MM.1S (cell line): Measurements from ENCODE around the gene FBXW2.

Source experiments
- DNase-seq: peaks from one replicate; pipeline ENCODE4 v3.0.0-alpha.2; 2015
- H2AFZ ChIP-seq: fragments of 300-600 bp; sonication (generic); 2 replicates; pipeline ENCODE4 v1.6.0; 2016; ENCODE audit warnings: antibody characterized with exemption, low read length
- H3F3A ChIP-seq: fragments of 300-600 bp; sonication (generic); 2 replicates; pipeline ENCODE4 v1.6.1; 2016; ENCODE audit warnings: mild to moderate bottlenecking, antibody characterized with exemption, low read length, moderate library complexity, mixed read lengths; ENCODE audit not compliant: insufficient read depth
- H3K27ac ChIP-seq: fragments of 300-600 bp; sonication (generic); 2 replicates; pipeline ENCODE4 v1.5.1; 2016; ENCODE audit warnings: mild to moderate bottlenecking, low read length
- H3K27me3 ChIP-seq: fragments of 300-600 bp; sonication (generic); replicated peaks from 2 replicates; pipeline ENCODE4 v1.6.0; 2016; ENCODE audit warnings: low read length; ENCODE audit not compliant: insufficient read depth
- H3K36me3 ChIP-seq: fragments of 300-600 bp; sonication (generic); replicated peaks from 2 replicates; pipeline ENCODE4 v1.6.1; 2016; ENCODE audit warnings: mild to moderate bottlenecking, low read length, mixed read lengths; ENCODE audit not compliant: insufficient read depth
- H3K4me1 ChIP-seq: fragments of 300-600 bp; sonication (generic); 2 replicates; pipeline ENCODE4 v1.6.1; 2016; ENCODE audit warnings: low read length, mixed read lengths
- H3K4me2 ChIP-seq: fragments of 300-600 bp; sonication (generic); 2 replicates; pipeline ENCODE4 v1.6.0; 2016; ENCODE audit warnings: low read depth, low read length
- H3K4me3 ChIP-seq: fragments of 300-600 bp; sonication (generic); 2 replicates; pipeline ENCODE4 v1.5.1; 2016; ENCODE audit warnings: low read length, mixed read lengths
- H3K79me2 ChIP-seq: fragments of 300-600 bp; sonication (generic); 2 replicates; pipeline ENCODE4 v1.6.1; 2016; ENCODE audit warnings: mixed run types, low read length, mixed read lengths
- H3K9ac ChIP-seq: fragments of 300-600 bp; sonication (generic); 2 replicates; pipeline ENCODE4 v1.6.1; 2016; ENCODE audit warnings: low read length, mixed read lengths
- H3K9me2 ChIP-seq: fragments of 300-600 bp; sonication (generic); replicated peaks from 2 replicates; pipeline ENCODE4 v1.6.1; 2016; ENCODE audit warnings: mild to moderate bottlenecking, low read length, mixed read lengths; ENCODE audit not compliant: insufficient read depth
- H3K9me3 ChIP-seq: fragments of 300-600 bp; sonication (generic); replicated peaks from 2 replicates; pipeline ENCODE4 v1.6.1; 2016; ENCODE audit warnings: mild to moderate bottlenecking, low read length, mixed read lengths; ENCODE audit not compliant: insufficient read depth
- H4K20me1 ChIP-seq: fragments of 300-600 bp; sonication (generic); 2 replicates; pipeline ENCODE4 v1.6.1; 2016; ENCODE audit warnings: mild to moderate bottlenecking, low read length, moderate library complexity, mixed read lengths; ENCODE audit not compliant: insufficient read depth
- CTCF ChIP-seq: fragments of 300-600 bp; sonication (generic); IDR thresholded peaks from 2 replicates; pipeline ENCODE4 v1.5.1; 2016; ENCODE audit warnings: antibody characterized with exemption, low read length, mixed read lengths
- EZH2 ChIP-seq: fragments of 300-600 bp; sonication (generic); optimal IDR thresholded peaks from 2 replicates; pipeline ENCODE3; 2017; ENCODE audit warnings: low read depth, mild to moderate bottlenecking, antibody characterized with exemption, low read length, mixed read lengths
- EZH2phosphoT487 ChIP-seq: fragments of 300-600 bp; sonication (generic); IDR thresholded peaks from 2 replicates; pipeline ENCODE4 v1.6.1; 2018; ENCODE audit warnings: antibody characterized with exemption, low read length

Gene FBXW2

GRCh38 chr9:120791161-120791560 is 2.1 kb downstream of the FBXW2 start:
- H3K4me3 ChIP-seq = no peak overlapping the region
- H3K79me2 ChIP-seq = peaks cover 75% of the 10 kb centered on the region
- H3F3A ChIP-seq = peaks cover 14% of the 10 kb centered on the region
- H3K36me3 ChIP-seq = no peaks in the 10 kb centered on the region
- no peak for TF ChIP-seq CTCF
- no peak for TF ChIP-seq EZH2
- no peak for DNase-seq
- no peaks in the 10 kb centered on the region for H3K9me3 ChIP-seq
- H3K27ac ChIP-seq = no peak overlapping the region
- peak overlapping the region; percentile 71; the same call in 1 of the 2 replicates for H3K4me2 ChIP-seq
- peaks cover 18% of the 10 kb centered on the region for H3K4me1 ChIP-seq
- H3K9ac ChIP-seq = no peak overlapping the region
- H2AFZ ChIP-seq = no peak overlapping the region
- no peaks in the 10 kb centered on the region for H3K9me2 ChIP-seq
- H3K27me3 ChIP-seq = no peaks in the 10 kb centered on the region
- H4K20me1 ChIP-seq = peaks cover 4% of the 10 kb centered on the region; the same call in 1 of the 2 replicates

- H3K4me1 ChIP-seq = peaks cover 14% of the 10 kb centered on the region
- H3K4me2 ChIP-seq = no peak overlapping the region
- no peak for TF ChIP-seq CTCF
- no peak for TF ChIP-seq EZH2
- H3K9me2 ChIP-seq = no peaks in the 10 kb centered on the region
- no peak overlapping the region for H3K27ac ChIP-seq
- H2AFZ ChIP-seq = no peak overlapping the region
- H4K20me1 ChIP-seq = peaks cover 4% of the 10 kb centered on the region; the same call in 1 of the 2 replicates
- no peak overlapping the region for H3K4me3 ChIP-seq
- H3K27me3 ChIP-seq = no peaks in the 10 kb centered on the region
- H3K9me3 ChIP-seq = no peaks in the 10 kb centered on the region
- no peak for DNase-seq
- no peaks in the 10 kb centered on the region for H3K36me3 ChIP-seq
- peaks cover 92% of the 10 kb centered on the region for H3K79me2 ChIP-seq
- H3F3A ChIP-seq = no peaks in the 10 kb centered on the region; the same call in 1 of the 2 replicates
- no peak overlapping the region for H3K9ac ChIP-seq
Observed at GRCh38 chr9:120787933-120788332, 5.3 kb downstream of the FBXW2 start.

GRCh38 chr9:120783602-120784047 is 9.6 kb downstream of the FBXW2 start:
- H3K9me3 ChIP-seq = no peaks in the 10 kb centered on the region
- H3K9ac ChIP-seq = no peak overlapping the region
- H3K27ac ChIP-seq = no peak overlapping the region
- H3F3A ChIP-seq = no peaks in the 10 kb centered on the region
- DNase-seq = no peak
- H3K4me3 ChIP-seq = no peak overlapping the region
- no peaks in the 10 kb centered on the region for H3K4me1 ChIP-seq
- TF ChIP-seq CTCF = no peak
- TF ChIP-seq EZH2phosphoT487 = no peak
- TF ChIP-seq EZH2 = no peak
- no peak overlapping the region for H2AFZ ChIP-seq
- no peak overlapping the region for H3K4me2 ChIP-seq
- no peaks in the 10 kb centered on the region for H3K36me3 ChIP-seq
- H4K20me1 ChIP-seq = no peaks in the 10 kb centered on the region; the same call in 1 of the 2 replicates
- no peaks in the 10 kb centered on the region for H3K9me2 ChIP-seq
- H3K79me2 ChIP-seq = peaks cover 72% of the 10 kb centered on the region
- no peaks in the 10 kb centered on the region for H3K27me3 ChIP-seq
